H1 (cell line): Measurements from ENCODE around the gene KRTAP4-2. TPM values are rescaled to one million over a fixed set of nuclear protein-coding genes. Genes with fewer than 3 reads are reported as not detected.
"Not testable (repeated sequence)": the region's sequence is repeated elsewhere in the genome, so short reads cannot be mapped to it uniquely, and the experiment has no call there.

Source experiments
- CTCF ChIA-PET: fragments of 300-600 bp; sonication (Branson Sonifier 250); formaldehyde crosslinking; loops from one replicate; lab custom pipeline; 2021; ENCODE audit not compliant: partially characterized antibody; lab: Charles Lee
- POLR2A ChIA-PET: fragments of 300-600 bp; sonication (Branson Sonifier 250); formaldehyde crosslinking; loops from one replicate; lab custom pipeline; 2021; ENCODE audit warnings: inconsistent platforms; ENCODE audit not compliant: partially characterized antibody; lab: Charles Lee
- DNase-seq, 2 experiments: peaks; one replicate each; pipeline versions ENCODE4 v3.0.0 to v3.0.0-alpha.2; 2010 to 2022; ENCODE audit warnings: low spot score in 2 of 2, low read depth in 1 of 2, mixed read lengths in 1 of 2
- FAIRE-seq: peaks from 2 replicates; lab custom pipeline; 2011; peaks lifted over from hg19 to GRCh38; lab: Jason Lieb, UNC
- H2AFZ ChIP-seq: 2 replicates; pipeline ENCODE4 v1.8.1; 2012; ENCODE audit warnings: low read length, inconsistent platforms
- H2AK5ac ChIP-seq: 2 replicates; pipeline ENCODE4 v1.6.1; 2013; ENCODE audit warnings: low read depth, low read length
- H2BK120ac ChIP-seq: replicated peaks from 2 replicates; pipeline ENCODE3; 2013; ENCODE audit warnings: low read depth, low read length, inconsistent platforms
- H2BK12ac ChIP-seq: 2 replicates; pipeline ENCODE4 v1.6.1; 2013; ENCODE audit warnings: low read depth, low read length
- H2BK15ac ChIP-seq: 2 replicates; pipeline ENCODE4 v1.6.1; 2013; ENCODE audit warnings: low read length
- H2BK20ac ChIP-seq: 2 replicates; pipeline ENCODE4 v1.6.1; 2013; ENCODE audit warnings: low read length
- H2BK5ac ChIP-seq: 2 replicates; pipeline ENCODE4 v1.6.1; 2013; ENCODE audit warnings: low read depth, low read length
- H3K14ac ChIP-seq: 2 replicates; pipeline ENCODE4 v1.6.1; 2013; ENCODE audit warnings: inconsistent platforms; ENCODE audit not compliant: insufficient read length
- H3K18ac ChIP-seq: 2 replicates; pipeline ENCODE4 v1.6.1; 2013; ENCODE audit warnings: low read length; ENCODE audit errors: extremely low read depth
- H3K23ac ChIP-seq: 2 replicates; pipeline ENCODE4 v1.6.1; 2013; ENCODE audit warnings: inconsistent platforms; ENCODE audit not compliant: insufficient read length
- H3K23me2 ChIP-seq: 2 replicates; pipeline ENCODE4 v1.6.1; 2013; ENCODE audit warnings: low read depth, low read length
- H3K27ac ChIP-seq: 2 replicates; pipeline ENCODE4 v1.6.1; 2011; ENCODE audit warnings: low read depth, low read length, inconsistent platforms
- H3K27me3 ChIP-seq, 4 experiments: replicated peaks in 1 of 4; 1 replicate in 1 of 4; 2 replicates in 3 of 4; pipeline versions ENCODE4 v1.6.1 to v1.8.1; 2011 to 2013; ENCODE audit warnings: low read length in 3 of 4, mild to moderate bottlenecking in 3 of 4, inconsistent platforms in 2 of 4, mixed read lengths in 2 of 4, moderate library complexity in 1 of 4; ENCODE audit not compliant: control insufficient read depth in 3 of 4, insufficient read depth in 3 of 4; ENCODE audit errors: extremely low read depth in 1 of 4
- H3K36me3 ChIP-seq, 4 experiments: 2 replicates each; pipeline versions ENCODE4 v1.6.1 to v1.8.1; 2011 to 2013; ENCODE audit warnings: mild to moderate bottlenecking in 4 of 4, low read length in 3 of 4, moderate library complexity in 2 of 4, control low read depth in 1 of 4, inconsistent platforms in 1 of 4; ENCODE audit not compliant: insufficient read depth in 4 of 4, control insufficient read depth in 2 of 4
- H3K4ac ChIP-seq: replicated peaks from 2 replicates; pipeline ENCODE3; 2013; ENCODE audit warnings: low read length, low read depth, mixed read lengths, inconsistent platforms; ENCODE audit not compliant: insufficient read length
- H3K4me1 ChIP-seq, 4 experiments: replicated peaks in 1 of 4; 1 replicate in 1 of 4; 2 replicates in 3 of 4; pipeline versions ENCODE4 v1.6.1 to v1.8.1; 2011 to 2013; ENCODE audit warnings: low read length in 3 of 4, inconsistent platforms in 2 of 4, mixed read lengths in 1 of 4; ENCODE audit not compliant: insufficient read depth in 4 of 4, control insufficient read depth in 3 of 4
- H3K4me2 ChIP-seq, 2 experiments: 2 replicates each; pipeline versions ENCODE4 v1.6.1 to v1.8.1; 2011 to 2013; ENCODE audit warnings: low read depth in 2 of 2, low read length in 2 of 2, control low read depth in 1 of 2, inconsistent platforms in 1 of 2, mild to moderate bottlenecking in 1 of 2; ENCODE audit not compliant: insufficient read depth in 1 of 2
- H3K4me3 ChIP-seq, 4 experiments: fragments of 200-600, 300-600 bp in 1 of 4; sonication (generic), shearing (Covaris generic), sonication (Bioruptor Twin) in 1 of 4; 2 replicates each; pipeline versions ENCODE4 v1.5.1 to v1.8.1; 2011 to 2016; ENCODE audit warnings: low read length in 4 of 4, low read depth in 3 of 4, control low read depth in 2 of 4, inconsistent platforms in 2 of 4, mild to moderate bottlenecking in 2 of 4, mixed read lengths in 1 of 4, moderate library complexity in 1 of 4; ENCODE audit not compliant: insufficient read depth in 2 of 4; ENCODE audit errors: extremely low read depth in 1 of 4
- H3K56ac ChIP-seq: replicated peaks from 2 replicates; pipeline ENCODE3; 2013; ENCODE audit warnings: low read depth, mild to moderate bottlenecking, mixed read lengths, low read length, inconsistent platforms; ENCODE audit not compliant: insufficient read length
- H3K79me1 ChIP-seq: 2 replicates; pipeline ENCODE4 v1.6.1; 2013; ENCODE audit warnings: low read depth, low read length, control low read depth
- H3K79me2 ChIP-seq, 2 experiments: 2 replicates each; pipeline versions ENCODE4 v1.6.1 to v1.8.1; 2012 to 2013; ENCODE audit warnings: low read length in 2 of 2, mild to moderate bottlenecking in 2 of 2, inconsistent platforms in 1 of 2; ENCODE audit not compliant: insufficient read depth in 2 of 2, control insufficient read depth in 1 of 2
- H3K9ac ChIP-seq, 4 experiments: replicated peaks in 1 of 4; 1 replicate in 1 of 4; 2 replicates in 3 of 4; pipeline versions ENCODE4 v1.6.1 to v1.8.1; 2011 to 2013; ENCODE audit warnings: low read depth in 3 of 4, low read length in 3 of 4, control low read depth in 2 of 4, mild to moderate bottlenecking in 2 of 4, moderate library complexity in 2 of 4, inconsistent platforms in 1 of 4; ENCODE audit errors: extremely low read depth in 1 of 4
- H3K9me3 ChIP-seq, 2 experiments: 2 replicates each; pipeline versions ENCODE4 v1.6.1 to v1.8.1; 2012 to 2013; ENCODE audit warnings: mild to moderate bottlenecking in 2 of 2, moderate library complexity in 2 of 2, control low read depth in 1 of 2, inconsistent platforms in 1 of 2, low read depth in 1 of 2, low read length in 1 of 2, mixed read lengths in 1 of 2; ENCODE audit not compliant: insufficient read depth in 2 of 2
- H4K20me1 ChIP-seq, 2 experiments: replicated peaks in 1 of 2; 2 replicates each; pipeline versions ENCODE3 to v1.8.1; 2011 to 2013; ENCODE audit warnings: inconsistent platforms in 2 of 2, low read length in 2 of 2, mild to moderate bottlenecking in 1 of 2; ENCODE audit not compliant: insufficient read depth in 2 of 2, control insufficient read depth in 1 of 2
- H4K5ac ChIP-seq: 2 replicates; pipeline ENCODE4 v1.6.1; 2013; ENCODE audit warnings: low read length, low read depth, mixed read lengths, inconsistent platforms; ENCODE audit not compliant: insufficient read length
- H4K8ac ChIP-seq: 2 replicates; pipeline ENCODE4 v1.8.0; 2013; ENCODE audit warnings: mild to moderate bottlenecking, moderate library complexity, low read length, inconsistent platforms; ENCODE audit not compliant: insufficient read depth; ENCODE audit errors: extremely low read depth
- H4K91ac ChIP-seq: replicated peaks from 2 replicates; pipeline ENCODE3; 2013; ENCODE audit warnings: low read length, mixed read lengths, inconsistent platforms; ENCODE audit not compliant: insufficient read length
- WGBS, 2 experiments: shearing (Covaris generic) in 1 of 2; methylation state at CpG; one replicate each; pipeline versions ENCODE4 v1.1.6 to v1.1.7; 2013 to 2015; ENCODE audit warnings: low lambda C conversion rate in 2 of 2, mixed read lengths in 2 of 2, inconsistent platforms in 1 of 2, low coverage in 1 of 2, missing lambda C conversion rate in 1 of 2; ENCODE audit not compliant: insufficient replicate concordance in 2 of 2, insufficient coverage in 1 of 2, insufficient read length in 1 of 2; ENCODE audit errors: extremely low coverage in 1 of 2, missing lambda C conversion rate in 1 of 2; 5-methylcytosine and 5-hydroxymethylcytosine counted together
- polyA plus RNA-seq, 7 experiments: library from polyadenylated mRNA; depleted of rRNA in 3 of 7; stranded (reverse) in 5 of 7; unstranded in 2 of 7; fragments of >200 nt in 5 of 7; fragments of 200-250 nt in 2 of 7; gene quantifications; 1 replicate in 5 of 7; 2 replicates in 1 of 7; 4 replicates in 1 of 7; pipeline versions ENCODE4 v1.2.1 to v1.2.3, GENCODE V29; 2011 to 2013; ENCODE audit warnings: missing spikeins in 2 of 7, mixed read lengths in 2 of 7
- total RNA-seq: library from RNA; stranded (reverse); fragmentation: NEBNext Ultra II Directional; extraction: Animal tissue kit (Norgen Biotek cat#: 25700); gene quantifications from 2 replicates; pipeline ENCODE4 v1.2.1, GENCODE V29; 2021

The KRTAP4-2 gene
- total and polyA plus RNA-seq, 2 of the 8 experiments (the other 6 are each of a cell fraction or from before 2014, with no cell fraction given) = not detected

- H3K27ac ChIP-seq, H2BK12ac ChIP-seq, H3K27me3 ChIP-seq, FAIRE-seq, POLR2A ChIA-PET, H3K4me1 ChIP-seq, H3K23ac ChIP-seq, H3K36me3 ChIP-seq, H4K91ac ChIP-seq, H3K14ac ChIP-seq, H3K4me2 ChIP-seq, H2AK5ac ChIP-seq, H2BK15ac ChIP-seq, H3K4ac ChIP-seq, H3K79me1 ChIP-seq, H3K56ac ChIP-seq, H2BK120ac ChIP-seq, H4K8ac ChIP-seq, H3K23me2 ChIP-seq, H3K18ac ChIP-seq, H4K5ac ChIP-seq, H3K4me3 ChIP-seq, H3K79me2 ChIP-seq, H2AFZ ChIP-seq, H3K9me3 ChIP-seq, DNase-seq, H2BK5ac ChIP-seq, H2BK20ac ChIP-seq, H3K9ac ChIP-seq, H4K20me1 ChIP-seq: not testable (repeated sequence)
- CTCF ChIA-PET = interaction anchor here (0.9 kb wide), 2 partner anchors 8 to 27 kb away, joined by 3 read pairs; no protein-coding TSS in a partner anchor
- WGBS, 2 experiments = 86% methylated on average over 10 of the region's 10 CpGs; no CpG with 5 or more reads in 1 of the 2 experiments
These were observed 28.9 kb downstream of the KRTAP4-2 start for GRCh38 chr17:41148971-41149651.
